ENCODE data around the gene EPX. TPM values are rescaled to one million over a fixed set of nuclear protein-coding genes. Genes with fewer than 3 reads are reported as not detected.

Gene EPX
- total RNA-seq, 1 experiment from 2014 or later = not detected

- POLR2A ChIA-PET (ENCODE audit: low non-redundant PET) = no interaction called here
- intact Hi-C loops (cut with micrococcal nuclease; ENCODE audit: unreplicated experiment) = no loop called here
- CTCF ChIA-PET = no interaction called here
Observed at GRCh38 chr17:58147930-58148434, 44.5 kb upstream of the EPX start, which contains the start of gene OR4D1. TSS of gene OR4D1 (plus strand) at chr17:58148384. CDS start at chr17:58155154, 6,770 bp downstream.

GRCh38 chr17:58148609-58149008, 43.9 kb upstream of the EPX start:
- no peak for DNase-seq (ENCODE audit: low spot score)
- TF ChIP-seq EZH2 (IDR thresholded peaks at IDR 0.05; ENCODE audit: borderline replicate concordance, low read depth, low read length, poor library complexity, severe bottlenecking) = no peak
- no peak for TF ChIP-seq CTCF (conservative IDR thresholded peaks at IDR 0.05; ENCODE audit: low read depth, low read length)
- no peak overlapping the region for H3K4me3 ChIP-seq (ENCODE audit: low read depth, low read length, poor library complexity, severe bottlenecking)
- ChIA-PET POLR2A (ENCODE audit: low non-redundant PET) (no interaction called here), CTCF (no interaction called here)
- no peaks in the 10 kb centered on the region for H3K36me3 ChIP-seq (ENCODE audit: insufficient read depth, low read length, poor library complexity, severe bottlenecking)
- no TSS peak for BruUV-seq (replicated peaks)
- H3K27me3 ChIP-seq (replicated peaks; ENCODE audit: insufficient read depth, low read depth, low read length, poor library complexity) = peaks cover 92% of the 10 kb centered on the region
- peaks cover 29% of the 10 kb centered on the region for H3K9me3 ChIP-seq (ENCODE audit: low read depth, low read length, poor library complexity, severe bottlenecking)
- no peak overlapping the region for H3K27ac ChIP-seq (ENCODE audit: low read depth, low read length, poor library complexity, severe bottlenecking)
- no peaks in the 10 kb centered on the region for H3K4me1 ChIP-seq (ENCODE audit: insufficient read depth, low read length, poor library complexity, severe bottlenecking)
- intact Hi-C loops (cut with micrococcal nuclease; ENCODE audit: unreplicated experiment) = no loop called here

More at GRCh38 chr17:58147930-58148434, 44.5 kb upstream of the EPX start, which contains the start of gene OR4D1:
- no peak for DNase-seq (ENCODE audit: low spot score)
- H3K4me3 ChIP-seq (ENCODE audit: low read depth, low read length, poor library complexity, severe bottlenecking) = no peak within 1 kb of the TSS
- no peak within 1 kb of the TSS for H3K27ac ChIP-seq (ENCODE audit: low read depth, low read length, poor library complexity, severe bottlenecking)
- H3K36me3 ChIP-seq (ENCODE audit: insufficient read depth, low read length, poor library complexity, severe bottlenecking) = no peaks in the 10 kb centered on the region
- BruUV-seq (replicated peaks) = no TSS peak
- peaks cover 30% of the 10 kb centered on the region for H3K9me3 ChIP-seq (ENCODE audit: low read depth, low read length, poor library complexity, severe bottlenecking)
- TF ChIP-seq EZH2 (IDR thresholded peaks at IDR 0.05; ENCODE audit: borderline replicate concordance, low read depth, low read length, poor library complexity, severe bottlenecking) (no peak), CTCF (conservative IDR thresholded peaks at IDR 0.05; ENCODE audit: low read depth, low read length) (no peak)
- H3K4me1 ChIP-seq (ENCODE audit: insufficient read depth, low read length, poor library complexity, severe bottlenecking) = no peaks in the 10 kb centered on the region
- H3K27me3 ChIP-seq (replicated peaks; ENCODE audit: insufficient read depth, low read depth, low read length, poor library complexity) = peaks cover 85% of the 10 kb centered on the region

GRCh38 chr17:58150394-58150793, 42.1 kb upstream of the EPX start:
- H3K36me3 ChIP-seq (ENCODE audit: insufficient read depth, low read length, poor library complexity, severe bottlenecking) = no peaks in the 10 kb centered on the region
- H3K9me3 ChIP-seq (ENCODE audit: low read depth, low read length, poor library complexity, severe bottlenecking) = peaks cover 11% of the 10 kb centered on the region
- intact Hi-C loops (cut with micrococcal nuclease; ENCODE audit: unreplicated experiment) = no loop called here
- no peak overlapping the region for H3K27ac ChIP-seq (ENCODE audit: low read depth, low read length, poor library complexity, severe bottlenecking)
- H3K27me3 ChIP-seq (replicated peaks; ENCODE audit: insufficient read depth, low read depth, low read length, poor library complexity) = peaks cover 99% of the 10 kb centered on the region
- no peak for TF ChIP-seq EZH2 (IDR thresholded peaks at IDR 0.05; ENCODE audit: borderline replicate concordance, low read depth, low read length, poor library complexity, severe bottlenecking)
- no peak for TF ChIP-seq CTCF (conservative IDR thresholded peaks at IDR 0.05; ENCODE audit: low read depth, low read length)
- CTCF ChIA-PET = no interaction called here
- no TSS peak for BruUV-seq (replicated peaks)
- H3K4me3 ChIP-seq (ENCODE audit: low read depth, low read length, poor library complexity, severe bottlenecking) = no peak overlapping the region
- no peaks in the 10 kb centered on the region for H3K4me1 ChIP-seq (ENCODE audit: insufficient read depth, low read length, poor library complexity, severe bottlenecking)
- no peak for DNase-seq (ENCODE audit: low spot score)
- POLR2A ChIA-PET (ENCODE audit: low non-redundant PET) = no interaction called here

Measured in A673 (cell line).